Glomerular endothelial cell (primary cell): ENCODE results near the gene CYTH4. TPM values are rescaled to one million over a fixed set of nuclear protein-coding genes. Genes with fewer than 3 reads are reported as not detected.

Experiments used
- DNase-seq: peaks from one replicate; pipeline ENCODE4 v3.0.0-alpha.2; 2011; ENCODE audit warnings: low read depth, low spot score; ENCODE audit errors: extremely low read depth
- total RNA-seq: library from RNA; depleted of rRNA; stranded (reverse); fragments of >200 nt; gene quantifications from 2 replicates; pipeline ENCODE4 v1.2.3, GENCODE V29; 2015

Gene CYTH4
- total RNA-seq, 1 donor from 2014 or later, result 0.47 TPM

DNA sequence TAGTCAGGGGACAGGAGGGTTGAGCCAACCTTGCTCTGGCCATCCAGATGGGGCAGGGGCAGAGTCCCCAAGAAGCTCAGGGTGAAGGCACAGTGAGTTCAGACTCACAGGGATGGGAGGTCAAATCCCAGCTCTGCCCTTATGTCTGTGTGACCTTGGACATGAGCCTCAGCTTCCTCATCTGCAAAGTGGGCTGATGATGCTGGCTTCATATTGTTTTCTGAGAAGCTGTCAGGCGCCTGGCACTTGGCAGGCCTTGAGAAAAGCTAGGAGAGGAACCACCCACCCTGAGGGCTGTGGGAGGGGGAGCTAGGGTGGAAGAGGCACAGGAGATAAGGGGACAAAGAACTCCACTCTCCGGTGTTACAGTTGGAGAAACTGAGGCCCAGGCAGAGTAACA lies 23.6 kb downstream of the CYTH4 start:
- DNase-seq, result no peak

GRCh38 chr22:37306494-37306829 lies 24.2 kb downstream of the CYTH4 start:
- DNase-seq, result no peak

DNA sequence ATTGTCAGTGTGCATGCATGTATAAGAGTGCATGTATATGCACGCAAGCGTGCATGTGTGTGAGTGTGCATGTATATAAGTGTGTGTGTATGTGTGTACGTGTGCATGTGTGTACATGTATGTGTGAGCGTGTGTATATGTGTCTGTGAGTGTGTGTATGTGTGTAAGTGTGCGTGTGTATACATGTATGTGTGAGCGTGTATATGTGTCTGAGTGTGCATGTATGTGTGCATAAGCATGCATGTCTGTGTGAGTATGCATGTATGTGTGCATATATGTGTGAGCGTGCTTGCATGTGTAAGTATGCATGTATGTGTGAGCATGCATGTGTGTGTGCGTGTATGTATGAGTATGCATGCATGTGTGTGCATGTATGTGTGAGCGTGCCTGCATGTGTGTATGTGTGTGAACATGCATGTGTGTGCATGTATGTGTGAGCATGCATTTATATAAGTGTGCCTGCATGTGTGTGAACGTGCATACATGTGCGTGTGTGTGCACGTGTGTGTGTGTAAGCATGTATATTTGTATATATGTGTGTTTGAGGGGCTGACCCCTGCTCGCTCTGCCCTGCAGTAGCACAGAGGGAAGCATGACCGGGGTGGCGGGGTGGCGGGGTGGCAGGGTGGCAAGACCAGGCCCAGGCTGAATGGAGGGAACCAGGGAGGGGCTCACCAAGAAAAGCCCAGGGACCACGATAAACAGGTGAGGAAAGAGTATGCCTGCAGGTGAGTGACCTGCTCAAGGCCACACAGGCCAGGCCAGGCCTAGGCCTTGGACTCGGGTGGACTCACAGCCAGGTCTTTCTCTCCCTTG lies 26.3 kb downstream of the CYTH4 start:
- no peak for DNase-seq

DNA sequence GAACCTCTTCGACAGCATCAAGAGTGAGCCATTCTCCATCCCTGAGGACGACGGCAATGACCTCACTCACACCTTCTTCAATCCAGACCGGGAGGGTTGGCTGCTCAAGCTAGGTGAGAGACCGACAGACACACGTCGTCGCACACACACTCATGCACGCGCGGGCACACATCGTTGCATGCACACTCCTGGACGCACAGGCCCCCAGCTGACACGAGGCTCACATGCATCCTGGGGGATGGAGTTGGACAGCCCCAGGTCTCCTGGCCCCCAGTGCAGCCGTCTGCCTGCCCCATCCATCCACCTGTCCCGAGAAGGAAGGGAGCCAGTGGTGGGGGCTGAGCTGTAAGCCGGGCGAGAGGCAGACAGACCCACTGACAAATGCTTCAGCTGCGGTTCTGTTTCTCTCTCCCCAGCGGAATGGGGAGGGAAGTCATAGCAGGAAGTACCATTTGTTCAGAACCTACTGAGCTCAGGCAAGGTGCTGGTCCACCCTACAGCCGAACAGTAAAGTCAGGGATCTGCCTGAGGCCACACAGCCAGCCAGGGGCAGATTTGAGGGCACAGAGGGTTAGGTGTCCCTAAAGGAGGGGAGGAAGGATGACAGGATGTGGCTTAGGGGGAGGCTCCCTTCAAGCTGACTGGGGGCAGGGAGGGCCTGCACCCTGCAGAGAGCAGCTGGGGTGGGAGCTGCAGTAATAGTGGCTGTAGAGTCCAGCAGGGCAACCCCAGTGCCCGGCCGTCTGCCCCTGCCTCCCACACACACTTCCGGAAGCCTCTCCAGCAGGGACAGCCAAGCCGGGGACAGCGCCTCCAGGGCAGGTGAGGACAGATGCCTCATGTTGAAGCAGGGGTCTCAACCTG lies 27.1 kb downstream of the CYTH4 start:
- DNase-seq, result no peak

- no peak for DNase-seq
Measured at GRCh38 chr22:37310075-37310606, 27.8 kb downstream of the CYTH4 start.

GRCh38 chr22:37310815-37311595 lies 28.7 kb downstream of the CYTH4 start:
- DNase-seq, result no peak

DNA sequence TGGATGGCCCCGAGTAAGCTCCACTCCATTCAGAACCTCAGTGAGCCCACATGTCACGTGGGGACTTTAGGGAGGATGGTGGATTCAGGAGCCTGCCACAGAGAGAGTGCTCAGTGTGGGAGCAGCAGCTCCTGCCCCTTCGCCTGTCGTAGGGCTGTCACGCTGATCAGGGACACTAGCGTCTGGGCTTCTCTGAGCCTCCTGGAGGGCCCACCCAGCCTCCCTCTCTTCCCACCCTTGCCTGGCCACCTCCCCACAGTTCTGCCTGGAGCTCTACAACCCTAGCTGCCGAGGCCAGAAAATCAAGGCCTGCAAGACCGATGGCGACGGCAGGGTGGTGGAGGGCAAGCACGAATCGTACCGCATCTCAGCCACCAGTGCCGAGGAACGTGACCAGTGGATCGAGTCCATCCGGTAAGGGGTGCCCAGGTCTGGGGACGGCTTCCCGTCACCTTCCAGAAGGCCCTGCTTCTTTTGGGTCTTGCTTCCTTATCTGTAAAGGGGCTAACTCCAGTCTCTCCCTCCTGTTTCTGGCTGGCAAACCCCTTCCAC lies 29.5 kb downstream of the CYTH4 start:
- DNase-seq, result no peak

- no peak for DNase-seq
Measured at GRCh38 chr22:37312549-37313183, 30.4 kb downstream of the CYTH4 start.

- no peak for DNase-seq
Measured at GRCh38 chr22:37313376-37314314, 31.3 kb downstream of the CYTH4 start.

DNA sequence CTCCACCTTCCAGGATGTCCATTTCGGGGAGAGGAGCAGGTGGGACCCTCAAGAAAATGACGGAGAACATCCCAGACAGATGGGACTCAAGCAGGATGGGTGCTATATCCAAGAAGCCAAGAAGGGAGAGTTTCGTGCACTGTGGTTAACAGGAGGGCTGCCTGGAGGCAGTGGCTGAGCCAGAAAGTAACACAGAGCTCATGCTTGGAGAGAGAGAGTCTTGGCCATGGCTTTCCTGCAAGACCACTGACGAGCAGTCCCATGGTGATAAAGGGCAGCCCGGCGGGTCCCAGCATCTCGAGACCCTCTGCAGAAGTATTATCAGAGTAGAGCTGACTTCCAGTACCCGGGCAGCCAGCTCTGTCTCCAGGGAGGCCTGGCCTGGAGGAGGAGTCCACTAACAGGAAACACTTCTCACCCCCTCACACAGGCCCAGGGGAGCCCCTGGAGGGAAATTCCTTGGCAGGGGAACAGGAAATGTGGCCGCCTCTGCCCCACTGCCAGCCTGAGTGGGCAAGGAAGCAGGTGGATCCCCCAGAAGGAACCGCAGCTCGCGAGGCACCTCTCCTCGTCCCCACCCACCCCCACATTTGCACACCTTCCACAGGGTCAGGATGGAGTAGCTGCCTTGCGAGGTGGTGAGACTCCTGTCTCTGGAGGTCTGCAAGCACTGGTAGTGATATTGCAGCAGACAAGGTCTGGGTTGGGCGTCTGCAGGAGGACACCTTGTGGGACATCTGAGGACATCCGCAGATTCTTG lies 32.2 kb downstream of the CYTH4 start:
- no peak for DNase-seq

DNA sequence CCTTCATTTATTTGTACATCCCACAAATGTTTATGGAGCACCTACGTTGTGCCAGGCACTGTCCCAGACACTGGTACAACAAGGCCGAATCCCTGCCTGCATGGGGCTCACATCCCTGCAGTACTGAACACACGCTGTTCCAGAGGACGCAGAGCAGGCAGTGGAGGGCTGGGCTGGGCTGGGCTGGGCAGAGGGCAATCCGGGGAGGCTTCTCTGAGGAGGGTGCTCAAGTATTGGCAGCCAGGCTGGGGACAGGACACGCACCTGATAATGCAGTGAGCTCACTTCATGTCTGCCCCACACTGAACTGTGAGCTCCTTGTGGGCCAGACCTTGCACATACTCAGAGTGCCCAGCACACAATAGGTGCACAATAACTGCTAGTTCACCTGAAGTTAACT lies 34.1 kb downstream of the CYTH4 start:
- no peak for DNase-seq

GRCh38 chr22:37316875-37317371 lies 34.6 kb downstream of the CYTH4 start:
- peak; percentile 50 for DNase-seq

- no peak for DNase-seq
Measured at GRCh38 chr22:37317698-37318210, 35.4 kb downstream of the CYTH4 start.

- DNase-seq, result no peak
Measured at GRCh38 chr22:37318364-37319109, 36.2 kb downstream of the CYTH4 start.

DNA sequence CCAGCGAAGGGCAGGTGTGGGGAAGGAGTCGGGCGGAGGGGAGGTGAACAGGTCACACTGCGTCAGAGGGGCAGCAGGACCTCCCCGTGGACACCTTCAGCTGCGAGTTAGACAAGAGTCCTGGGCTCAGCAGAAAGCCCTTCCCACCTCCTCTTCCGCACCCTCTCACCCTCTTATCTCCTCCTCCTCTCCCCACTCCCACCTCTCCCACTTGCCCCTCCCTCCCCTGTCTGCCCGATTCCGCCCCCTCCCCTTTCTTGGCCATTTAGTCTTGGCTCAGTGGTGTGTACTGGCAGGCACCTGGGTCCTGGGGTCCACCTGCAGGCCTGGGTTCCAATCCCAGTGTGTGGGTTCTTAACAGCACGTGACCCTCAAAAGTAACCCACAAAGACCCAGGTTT lies 37.2 kb downstream of the CYTH4 start:
- no peak for DNase-seq

- no peak for DNase-seq
Measured at GRCh38 chr22:37320726-37321677, 38.7 kb downstream of the CYTH4 start.
